HUES64 (cell line): ENCODE data around the gene SLC10A7. TPM values are rescaled to one million over a fixed set of nuclear protein-coding genes. Genes with fewer than 3 reads are reported as not detected.
A peak's percentile ranks its signal among the peaks of the same experiment; 100 is the strongest.

Source experiments
- H3K27ac ChIP-seq: 2 replicates; pipeline ENCODE4 v1.7.0; 2013; ENCODE audit warnings: low read depth, low read length, inconsistent platforms
- H3K27me3 ChIP-seq: 2 replicates; pipeline ENCODE4 v1.6.1; 2013; ENCODE audit warnings: mild to moderate bottlenecking, low read length; ENCODE audit not compliant: insufficient read depth
- H3K36me3 ChIP-seq: 2 replicates; pipeline ENCODE4 v1.6.1; 2013; ENCODE audit warnings: mild to moderate bottlenecking, low read length; ENCODE audit not compliant: insufficient read depth
- H3K4me1 ChIP-seq: 2 replicates; pipeline ENCODE4 v1.6.1; 2013; ENCODE audit warnings: mild to moderate bottlenecking, low read length, moderate library complexity; ENCODE audit not compliant: insufficient read depth
- H3K4me3 ChIP-seq: 2 replicates; pipeline ENCODE4 v1.5.1; 2013; ENCODE audit warnings: mild to moderate bottlenecking, low read length, moderate library complexity
- H3K9ac ChIP-seq: 2 replicates; pipeline ENCODE4 v1.6.1; 2013; ENCODE audit warnings: mild to moderate bottlenecking, low read depth, low read length
- H3K9me3 ChIP-seq: 2 replicates; pipeline ENCODE4 v1.6.1; 2013; ENCODE audit warnings: low read depth, low read length; ENCODE audit not compliant: insufficient read depth
- WGBS: fragments of 150-250, 120-280 bp; methylation state at CpG from one replicate; pipeline ENCODE4 v1.1.7; 2013; ENCODE audit warnings: missing lambda C conversion rate; 5-methylcytosine and 5-hydroxymethylcytosine counted together
- polyA plus RNA-seq, 2 experiments: library from polyadenylated mRNA; stranded (reverse); fragments of 50-300 nt; gene quantifications; one replicate each; pipeline ENCODE4 v1.2.3, GENCODE V29; 2013

SLC10A7 gene
- polyA plus RNA-seq (2013, experiment 1 of 2): 3.0 TPM
- polyA plus RNA-seq (2013, experiment 2 of 2): 3.4 TPM

DNA sequence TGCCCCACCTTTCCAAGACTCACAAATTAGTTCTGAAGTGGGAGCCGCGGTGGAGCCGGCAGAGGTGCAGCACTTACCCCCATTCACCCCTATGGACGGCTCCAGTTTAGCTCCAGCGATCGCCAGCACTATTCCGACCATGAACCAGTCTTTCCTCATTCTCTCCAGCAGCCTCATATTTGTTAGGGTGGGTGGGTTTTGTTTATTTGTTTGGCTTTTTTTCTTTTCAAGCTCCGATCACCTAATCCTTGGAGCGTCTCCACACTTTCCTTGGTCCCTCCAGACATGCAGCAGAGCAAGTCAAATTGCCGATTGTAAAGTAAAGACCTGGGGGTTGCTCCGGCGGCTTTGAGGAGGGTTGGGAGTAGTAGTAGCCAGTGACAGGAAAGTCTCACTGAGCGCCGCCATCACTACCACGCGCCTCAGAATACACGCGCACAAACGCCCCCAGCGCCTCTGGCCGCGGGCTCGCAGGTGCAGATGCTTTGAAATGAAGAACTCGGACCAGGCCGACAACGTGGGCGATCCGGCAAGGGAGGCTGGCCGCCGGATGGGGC, at the start of gene SLC10A7:
TSS of gene SLC10A7 (minus strand) at position 400 of the 557 bp plus-strand sequence. CDS start at position 177, 223 bp downstream.
- Histone ChIP-seq H3K9ac (peak within 1 kb of the TSS; percentile 60), H3K27ac (peak within 1 kb of the TSS; percentile 20; the same call in 1 of the 2 replicates), H3K36me3 (no peaks in the 10 kb centered on the region), H3K4me1 (no peaks in the 10 kb centered on the region), H3K27me3 (peaks cover 49% of the 10 kb centered on the region), H3K4me3 (peak within 1 kb of the TSS; percentile 96), H3K9me3 (no peaks in the 10 kb centered on the region)
- WGBS: under 1% methylated on average over 29 of the region's 30 CpGs

DNA sequence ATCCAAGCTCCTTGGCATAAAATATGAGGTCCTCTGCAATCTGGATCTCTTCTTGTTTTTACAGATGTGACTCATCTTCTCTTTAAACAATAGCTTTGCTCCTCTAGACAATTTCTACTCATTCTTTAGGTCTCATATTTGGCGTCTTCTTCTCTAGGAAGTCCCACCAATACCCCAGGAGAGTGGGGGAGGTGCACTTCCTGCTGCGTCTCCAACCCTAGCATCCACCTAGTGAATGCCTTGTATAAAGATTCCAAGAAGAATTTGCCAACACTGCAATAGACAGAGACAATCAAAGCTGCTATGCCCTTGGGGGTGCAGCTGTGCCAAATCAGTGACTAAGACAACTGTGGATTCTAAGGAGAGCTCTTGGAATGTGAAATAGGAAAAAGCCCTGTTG, 45.7 kb upstream of the SLC10A7 start:
- H3K4me3 ChIP-seq: no peak overlapping the region
- 0 out of 2 replicates have a peak, but pooled peaks cover 8% of the 10 kb centered on the region for H3K4me1 ChIP-seq
- no peak overlapping the region for H3K27ac ChIP-seq
- no peaks in the 10 kb centered on the region for H3K36me3 ChIP-seq
- H3K9me3 ChIP-seq: no peaks in the 10 kb centered on the region
- H3K9ac ChIP-seq: no peak overlapping the region
- 54% methylated on average over 2 of the region's 2 CpGs for WGBS
- no peaks in the 10 kb centered on the region for H3K27me3 ChIP-seq

GRCh38 chr4:146564492-146564891, 42.8 kb upstream of the SLC10A7 start:
- Histone ChIP-seq H3K4me1 (0 out of 2 replicates have a peak, but pooled peaks cover 8% of the 10 kb centered on the region), H3K27ac (no peak overlapping the region), H3K27me3 (no peaks in the 10 kb centered on the region), H3K9me3 (peaks cover 1% of the 10 kb centered on the region; the same call in 1 of the 2 replicates), H3K4me3 (no peak overlapping the region), H3K9ac (no peak overlapping the region), H3K36me3 (no peaks in the 10 kb centered on the region)
- WGBS: 86% methylated on average over 1 of the region's 3 CpGs

DNA sequence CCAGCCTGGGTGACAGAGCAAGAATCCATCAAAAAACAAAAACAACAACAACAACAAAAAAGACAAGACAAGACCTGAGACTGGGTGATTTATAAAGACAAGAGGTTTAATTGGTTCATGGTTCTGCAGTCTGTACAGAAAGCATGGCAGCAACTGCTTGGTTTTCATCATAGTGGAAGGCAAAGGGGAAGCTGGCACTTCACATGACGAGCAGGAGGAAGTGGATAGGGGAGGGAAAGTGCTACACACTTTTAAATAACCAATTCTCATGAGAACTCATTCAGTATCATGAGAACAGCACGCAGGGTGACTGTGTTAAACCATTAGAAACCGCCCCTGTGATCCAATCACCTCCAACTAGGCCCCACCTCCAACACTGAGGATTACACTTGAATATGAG, 28.4 kb upstream of the SLC10A7 start:
- Histone ChIP-seq H3K27me3 (no peaks in the 10 kb centered on the region), H3K4me1 (0 out of 2 replicates have a peak, but pooled peaks cover 3% of the 10 kb centered on the region), H3K27ac (no peak overlapping the region), H3K4me3 (no peak overlapping the region), H3K36me3 (no peaks in the 10 kb centered on the region), H3K9me3 (no peaks in the 10 kb centered on the region), H3K9ac (no peak overlapping the region)
- 87% methylated on average over 2 of the region's 3 CpGs for WGBS

GRCh38 chr4:146548443-146548842, 26.7 kb upstream of the SLC10A7 start:
- H3K36me3 ChIP-seq: no peaks in the 10 kb centered on the region
- 0 out of 2 replicates have a peak, but pooled peaks cover 3% of the 10 kb centered on the region for H3K4me1 ChIP-seq
- WGBS: 84% methylated on average over 1 of the region's 1 CpG
- H3K4me3 ChIP-seq: no peak overlapping the region
- no peak overlapping the region for H3K27ac ChIP-seq
- H3K9ac ChIP-seq: no peak overlapping the region
- H3K9me3 ChIP-seq: no peaks in the 10 kb centered on the region
- no peaks in the 10 kb centered on the region for H3K27me3 ChIP-seq

GRCh38 chr4:146545102-146545501, 23.4 kb upstream of the SLC10A7 start:
- Histone ChIP-seq H3K36me3 (no peaks in the 10 kb centered on the region), H3K27me3 (no peaks in the 10 kb centered on the region), H3K9me3 (no peaks in the 10 kb centered on the region), H3K9ac (no peak overlapping the region), H3K27ac (no peak overlapping the region), H3K4me3 (no peak overlapping the region), H3K4me1 (no peaks in the 10 kb centered on the region)
- 71% methylated on average over 2 of the region's 2 CpGs for WGBS

DNA sequence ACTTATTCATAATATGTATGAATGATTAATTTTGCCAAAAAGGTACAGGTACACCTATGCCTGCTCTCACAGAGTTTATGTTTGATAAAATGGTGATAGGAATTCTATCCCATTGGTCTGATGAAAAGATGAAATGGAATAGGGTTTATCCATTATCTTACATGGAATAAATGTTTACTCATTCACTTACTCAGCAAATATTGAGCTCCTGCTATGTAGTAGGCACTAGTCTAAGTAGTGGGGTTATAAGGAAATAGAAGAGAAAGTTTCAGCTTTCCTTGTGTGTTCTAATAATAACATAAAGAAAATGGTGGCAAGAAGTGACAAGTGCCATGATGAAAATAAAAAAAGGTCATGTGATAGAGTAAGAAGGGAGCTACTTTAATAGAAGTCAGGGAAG, 12.4 kb upstream of the SLC10A7 start:
- Histone ChIP-seq H3K9me3 (no peaks in the 10 kb centered on the region), H3K36me3 (no peaks in the 10 kb centered on the region), H3K27me3 (no peaks in the 10 kb centered on the region), H3K4me3 (no peak overlapping the region), H3K4me1 (no peaks in the 10 kb centered on the region), H3K9ac (no peak overlapping the region), H3K27ac (no peak overlapping the region)

DNA sequence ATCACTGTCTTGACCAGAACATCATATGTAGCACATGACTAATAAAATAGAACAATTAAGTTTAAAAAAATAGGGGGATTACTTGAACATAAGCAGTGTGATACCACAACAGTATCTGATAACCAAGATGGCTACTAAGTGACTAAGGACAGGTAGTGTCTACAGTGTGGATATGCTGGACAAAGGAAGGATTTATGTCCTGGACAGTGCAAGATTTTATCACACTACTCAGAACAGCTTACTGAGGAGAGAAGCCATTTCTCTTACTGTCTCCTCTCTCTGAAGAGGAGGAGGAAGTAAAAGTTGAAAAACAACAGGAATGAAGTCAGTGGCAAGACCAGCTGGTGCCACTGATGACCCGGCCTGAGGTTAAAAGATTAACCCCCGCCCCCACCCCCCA, 4.0 kb upstream of the SLC10A7 start:
- 66% methylated on average over 2 of the region's 2 CpGs for WGBS
- Histone ChIP-seq H3K9me3 (no peaks in the 10 kb centered on the region), H3K4me3 (no peak overlapping the region), H3K4me1 (no peaks in the 10 kb centered on the region), H3K36me3 (no peaks in the 10 kb centered on the region), H3K27ac (no peak overlapping the region), H3K9ac (no peak overlapping the region), H3K27me3 (peaks cover 27% of the 10 kb centered on the region)

DNA sequence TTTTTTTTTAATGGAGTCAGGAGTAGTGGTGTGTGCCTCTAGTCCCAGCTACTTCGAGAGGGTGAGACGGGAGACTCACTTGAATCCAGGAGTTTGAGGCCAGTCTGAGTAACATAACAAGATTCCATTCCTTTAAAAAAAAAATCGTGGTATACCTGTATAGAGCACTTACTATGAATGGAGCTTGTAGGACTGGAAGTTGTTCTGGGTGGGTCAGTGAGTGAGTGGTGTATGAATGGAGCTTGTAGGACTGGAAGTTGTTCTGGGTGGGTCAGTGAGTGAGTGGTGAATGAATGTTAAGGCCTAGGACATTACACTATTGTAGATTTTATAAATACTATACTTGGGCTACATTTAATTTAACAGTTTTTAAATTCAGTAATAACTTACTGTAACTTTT, 2.9 kb upstream of the SLC10A7 start:
- peaks cover 38% of the 10 kb centered on the region for H3K27me3 ChIP-seq
- no peak overlapping the region for H3K4me3 ChIP-seq
- H3K9ac ChIP-seq: no peak overlapping the region
- WGBS: 87% methylated on average over 3 of the region's 3 CpGs
- H3K9me3 ChIP-seq: no peaks in the 10 kb centered on the region
- H3K4me1 ChIP-seq: no peaks in the 10 kb centered on the region
- H3K36me3 ChIP-seq: no peaks in the 10 kb centered on the region
- H3K27ac ChIP-seq: no peak overlapping the region

DNA sequence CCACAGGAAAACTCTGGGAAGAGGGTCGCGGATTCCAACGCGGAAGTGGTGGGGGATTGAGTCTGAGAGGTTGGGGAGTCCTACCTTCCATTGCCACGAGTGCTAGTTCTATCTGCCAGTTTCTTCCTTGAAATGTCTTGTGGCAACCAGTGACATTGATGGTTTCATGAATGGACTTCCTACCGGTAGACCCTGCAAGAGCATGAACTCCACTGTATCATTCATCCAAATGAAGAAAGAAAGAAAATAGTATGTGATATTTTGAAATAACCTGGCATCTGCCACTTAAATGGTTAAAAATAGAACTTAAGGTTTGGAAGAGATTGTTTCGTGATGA, 1.1 kb upstream of the SLC10A7 start:
- H3K27ac ChIP-seq: no peak overlapping the region
- peak overlapping the region; percentile 60 for H3K9ac ChIP-seq
- H3K4me3 ChIP-seq: peak overlapping the region; percentile 96
- H3K27me3 ChIP-seq: peaks cover 49% of the 10 kb centered on the region
- no peaks in the 10 kb centered on the region for H3K36me3 ChIP-seq
- H3K4me1 ChIP-seq: no peaks in the 10 kb centered on the region
- 14% methylated on average over 7 of the region's 7 CpGs for WGBS
- H3K9me3 ChIP-seq: no peaks in the 10 kb centered on the region

DNA sequence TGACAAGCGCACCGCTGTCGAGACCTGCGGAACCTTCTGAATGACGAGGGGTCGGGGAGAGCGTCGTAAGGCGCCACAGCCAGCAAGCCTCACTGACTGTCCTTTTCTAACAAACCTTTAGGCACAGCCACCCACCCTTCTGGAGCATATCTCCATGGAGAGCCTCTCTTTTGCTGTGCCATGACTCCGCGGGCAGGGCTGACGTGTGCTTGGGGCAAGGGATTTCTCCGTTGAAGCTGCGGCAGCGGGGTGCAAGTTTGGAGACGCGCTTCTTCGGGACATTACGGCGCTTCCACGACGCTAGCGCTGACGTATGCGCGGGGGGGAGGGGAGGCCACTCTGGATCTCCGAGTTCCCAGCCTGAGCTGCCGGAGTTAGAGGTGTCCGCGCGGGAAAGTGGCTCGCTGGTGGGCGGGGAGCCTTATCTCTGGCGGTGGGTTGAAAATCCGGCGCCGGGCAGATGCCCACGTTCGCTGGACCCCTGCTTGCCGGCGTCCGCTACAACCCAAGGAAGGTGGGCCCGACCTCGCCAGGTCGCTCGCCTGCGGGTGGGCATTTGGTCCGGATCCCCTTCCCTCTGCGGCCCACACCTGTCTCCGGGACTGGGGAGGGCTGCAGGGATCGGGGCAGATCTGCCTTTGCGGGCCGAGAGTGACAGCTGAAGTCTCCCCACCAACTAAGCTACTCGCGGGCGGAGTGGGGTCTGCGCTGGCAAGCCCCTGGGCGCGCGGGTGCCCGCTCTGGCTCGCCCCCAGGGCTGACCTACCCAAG, 543 bp upstream of the SLC10A7 start:
- Histone ChIP-seq H3K4me1 (no peaks in the 10 kb centered on the region), H3K4me3 (peak overlapping the region; percentile 96), H3K36me3 (no peaks in the 10 kb centered on the region), H3K27me3 (peaks cover 49% of the 10 kb centered on the region), H3K9ac (peak overlapping the region; percentile 60), H3K9me3 (no peaks in the 10 kb centered on the region), H3K27ac (no peak overlapping the region)
- WGBS: under 1% methylated on average over 62 of the region's 62 CpGs
